ENCODE measurements around the gene HOXD1. TPM values are rescaled to one million over a fixed set of nuclear protein-coding genes. Genes with fewer than 3 reads are reported as not detected.

HOXD1 gene
- total RNA-seq, 1 experiment from 2014 or later, result not detected

DNA sequence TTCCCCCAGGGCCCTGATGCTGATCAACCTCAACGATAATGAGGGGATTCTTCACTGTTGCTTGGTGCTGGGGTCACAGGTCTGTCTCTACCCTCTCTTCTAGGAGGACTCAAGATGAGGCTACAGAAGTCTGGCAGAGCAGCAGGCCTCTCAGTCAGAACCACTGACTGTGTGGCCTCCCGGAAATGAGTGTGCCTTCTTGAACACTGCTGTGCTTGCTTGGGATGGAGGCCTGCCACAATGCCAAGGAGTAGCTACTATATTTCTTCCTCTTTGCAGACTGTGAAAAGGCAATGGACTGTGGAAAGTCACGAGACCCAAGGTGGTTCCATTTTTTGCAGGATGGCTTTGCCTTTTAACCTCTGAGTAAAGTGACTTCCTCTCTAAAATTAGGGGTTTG, 5.8 kb upstream of the HOXD1 start:
- DNase-seq (ENCODE audit: low spot score), result no peak

DNA sequence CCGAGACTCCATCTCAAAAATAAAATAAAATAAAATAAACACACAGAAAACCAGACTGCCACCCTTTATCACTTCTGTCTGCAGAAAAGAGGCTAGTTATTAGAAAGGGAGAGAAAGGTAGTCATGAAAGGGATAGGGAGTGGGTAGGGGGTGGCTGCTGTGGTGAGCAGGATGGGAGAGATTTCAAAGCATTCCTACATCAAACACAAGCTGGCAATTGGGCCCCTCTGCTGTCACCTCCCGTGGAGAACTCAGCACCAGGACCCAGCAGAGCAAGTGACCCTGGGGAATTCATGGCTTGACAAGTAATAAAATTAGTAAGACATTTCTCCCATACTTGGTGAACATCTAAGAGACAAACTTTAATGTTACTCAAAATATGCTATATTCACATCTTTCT, 3.7 kb upstream of the HOXD1 start:
- no peak for DNase-seq (ENCODE audit: low spot score)

DNA sequence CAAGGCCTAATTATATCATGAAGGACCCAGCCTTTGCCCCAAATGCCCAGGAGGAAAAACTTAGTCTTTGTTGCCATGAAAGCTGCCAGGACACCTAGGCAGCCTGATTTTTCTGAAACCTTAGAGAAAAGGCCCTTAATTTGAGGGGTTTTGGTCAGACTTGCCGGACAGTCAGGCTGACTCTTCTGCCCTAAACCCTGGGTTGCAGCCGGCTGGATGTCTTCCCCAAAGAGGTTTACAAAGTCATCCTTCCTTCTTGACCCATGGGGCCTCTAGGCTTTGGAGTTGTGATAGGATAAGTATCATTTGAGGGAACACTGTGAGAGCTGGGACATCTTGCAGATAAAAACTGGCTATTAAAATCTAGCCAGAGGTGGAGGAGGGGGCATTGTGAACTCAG, 2.4 kb upstream of the HOXD1 start:
- DNase-seq (ENCODE audit: low spot score), result no peak

DNA sequence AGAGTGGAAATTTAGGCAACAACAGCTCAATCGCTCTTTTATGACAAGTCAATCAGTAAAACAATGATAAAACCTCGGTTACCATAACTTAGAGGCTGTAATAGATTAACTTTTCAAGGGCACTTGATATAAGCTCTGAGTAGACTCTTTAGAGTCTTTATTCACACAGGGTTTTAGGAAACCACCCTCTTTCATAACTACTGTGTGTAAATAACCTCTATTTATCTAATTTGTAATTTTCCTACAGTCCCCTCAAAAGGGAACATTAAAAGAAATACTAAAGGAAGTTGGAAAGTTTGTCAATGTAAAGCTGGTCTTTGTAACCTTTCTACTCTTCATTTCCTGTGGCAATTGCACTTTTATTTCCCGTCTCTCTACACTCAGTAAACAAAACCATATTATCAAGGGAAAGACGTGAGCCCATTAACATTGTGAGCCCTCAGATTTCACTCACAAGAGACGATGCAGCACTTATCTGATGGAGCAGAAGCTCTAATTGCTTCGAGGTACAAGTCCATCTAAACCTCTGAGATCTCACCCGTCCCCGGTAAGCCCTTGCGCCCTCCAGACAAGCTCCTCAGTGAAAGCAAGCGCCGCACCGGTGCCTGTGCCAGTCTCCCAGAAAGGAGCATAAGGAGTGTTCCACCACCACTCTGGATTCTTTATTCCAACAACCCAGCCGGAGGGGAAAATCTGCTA, 1.1 kb upstream of the HOXD1 start:
- DNase-seq (ENCODE audit: low spot score), result no peak

DNA sequence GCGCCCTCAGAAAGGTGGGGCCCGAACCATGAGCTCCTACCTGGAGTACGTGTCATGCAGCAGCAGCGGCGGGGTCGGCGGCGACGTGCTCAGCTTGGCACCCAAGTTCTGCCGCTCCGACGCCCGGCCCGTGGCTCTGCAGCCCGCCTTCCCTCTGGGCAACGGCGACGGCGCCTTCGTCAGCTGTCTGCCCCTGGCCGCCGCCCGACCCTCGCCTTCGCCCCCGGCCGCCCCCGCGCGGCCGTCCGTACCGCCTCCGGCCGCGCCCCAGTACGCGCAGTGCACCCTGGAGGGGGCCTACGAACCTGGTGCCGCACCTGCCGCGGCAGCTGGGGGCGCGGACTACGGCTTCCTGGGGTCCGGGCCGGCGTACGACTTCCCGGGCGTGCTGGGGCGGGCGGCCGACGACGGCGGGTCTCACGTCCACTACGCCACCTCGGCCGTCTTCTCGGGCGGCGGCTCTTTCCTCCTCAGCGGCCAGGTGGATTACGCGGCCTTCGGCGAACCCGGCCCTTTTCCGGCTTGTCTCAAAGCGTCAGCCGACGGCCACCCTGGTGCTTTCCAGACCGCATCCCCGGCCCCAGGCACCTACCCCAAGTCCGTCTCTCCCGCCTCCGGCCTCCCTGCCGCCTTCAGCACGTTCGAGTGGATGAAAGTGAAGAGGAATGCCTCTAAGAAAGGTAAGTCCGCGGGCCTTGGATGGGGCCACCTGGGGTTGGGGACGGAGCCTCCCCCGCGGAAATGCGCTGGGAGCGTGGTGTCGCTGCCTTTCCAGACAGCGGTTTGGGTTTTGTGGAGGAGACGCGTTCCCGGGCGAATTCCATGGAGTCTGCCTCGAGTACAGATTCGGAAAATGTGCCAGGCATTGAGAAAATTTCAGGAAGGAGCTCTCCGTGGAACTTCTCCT, 559 bp downstream of the HOXD1 start:
- no peak for DNase-seq (ENCODE audit: low spot score)

DNA sequence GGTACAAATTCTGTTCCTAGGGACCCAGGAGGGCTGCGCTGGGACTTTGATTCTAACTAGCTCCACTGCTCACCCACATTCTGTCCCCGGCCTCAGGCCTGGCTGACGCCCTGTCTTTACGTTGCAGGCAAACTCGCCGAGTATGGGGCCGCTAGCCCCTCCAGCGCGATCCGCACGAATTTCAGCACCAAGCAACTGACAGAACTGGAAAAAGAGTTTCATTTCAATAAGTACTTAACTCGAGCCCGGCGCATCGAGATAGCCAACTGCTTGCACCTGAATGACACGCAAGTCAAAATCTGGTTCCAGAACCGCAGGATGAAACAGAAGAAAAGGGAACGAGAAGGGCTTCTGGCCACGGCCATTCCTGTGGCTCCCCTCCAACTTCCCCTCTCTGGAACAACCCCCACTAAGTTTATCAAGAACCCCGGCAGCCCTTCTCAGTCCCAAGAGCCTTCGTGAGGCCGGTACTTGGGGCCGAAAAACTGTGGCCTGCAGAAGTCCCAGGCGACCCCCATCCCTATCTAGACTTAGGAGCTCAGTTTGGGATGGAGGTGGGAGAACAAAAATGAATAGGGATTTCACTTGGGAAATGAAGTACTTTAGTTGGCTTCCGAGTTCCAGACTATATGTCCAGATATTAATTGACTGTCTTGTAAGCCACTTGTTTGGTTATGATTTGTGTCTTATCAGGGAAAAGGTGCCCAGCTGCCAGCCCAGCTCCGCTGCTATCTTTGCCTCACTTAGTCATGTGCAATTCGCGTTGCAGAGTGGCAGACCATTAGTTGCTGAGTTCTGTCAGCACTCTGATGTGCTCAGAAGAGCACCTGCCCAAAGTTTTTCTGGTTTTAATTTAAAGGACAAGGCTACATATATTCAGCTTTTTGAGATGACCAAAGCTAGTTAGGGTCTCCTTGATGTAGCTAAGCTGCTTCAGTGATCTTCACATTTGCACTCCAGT, 1.5 kb downstream of the HOXD1 start:
- DNase-seq (ENCODE audit: low spot score), result no peak

DNA sequence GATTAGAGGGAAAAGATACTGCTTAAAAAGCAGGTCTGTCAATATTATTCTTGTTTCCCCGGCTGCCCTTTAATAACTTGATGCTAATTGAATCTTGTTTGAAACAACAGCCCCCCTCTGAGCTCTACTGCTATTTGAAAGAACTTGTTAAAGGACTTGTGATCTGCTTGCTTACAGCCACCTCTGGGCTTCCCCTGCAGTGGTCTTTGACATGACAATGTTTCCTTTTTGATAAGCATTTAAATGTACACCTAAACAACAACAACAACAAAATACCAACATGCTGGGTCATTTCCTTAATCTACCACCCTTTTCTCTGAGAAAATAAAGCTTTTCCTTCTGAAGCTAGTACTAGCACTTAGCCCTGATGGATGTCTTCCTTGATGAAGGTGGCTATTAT, 3.9 kb downstream of the HOXD1 start:
- DNase-seq (ENCODE audit: low spot score), result no peak

DNA sequence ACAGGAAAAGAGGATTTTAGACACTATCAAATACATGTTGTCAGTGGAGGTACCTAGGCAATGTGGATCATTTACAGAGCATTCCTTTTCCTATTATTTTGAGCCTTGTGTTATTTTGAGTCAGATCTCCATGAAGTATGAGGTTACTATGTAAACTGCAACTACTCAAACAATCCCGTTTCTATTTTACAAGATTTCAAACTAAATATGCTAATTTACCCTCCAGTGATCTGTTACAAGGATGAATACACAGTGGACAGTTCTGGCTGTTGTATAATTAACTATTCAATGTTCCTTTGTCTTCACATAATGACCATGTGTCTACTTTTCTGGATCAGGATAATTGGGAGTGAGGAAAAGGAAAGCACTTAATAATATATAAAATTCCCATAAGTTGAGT, 4.6 kb downstream of the HOXD1 start:
- no peak for DNase-seq (ENCODE audit: low spot score)

DNA sequence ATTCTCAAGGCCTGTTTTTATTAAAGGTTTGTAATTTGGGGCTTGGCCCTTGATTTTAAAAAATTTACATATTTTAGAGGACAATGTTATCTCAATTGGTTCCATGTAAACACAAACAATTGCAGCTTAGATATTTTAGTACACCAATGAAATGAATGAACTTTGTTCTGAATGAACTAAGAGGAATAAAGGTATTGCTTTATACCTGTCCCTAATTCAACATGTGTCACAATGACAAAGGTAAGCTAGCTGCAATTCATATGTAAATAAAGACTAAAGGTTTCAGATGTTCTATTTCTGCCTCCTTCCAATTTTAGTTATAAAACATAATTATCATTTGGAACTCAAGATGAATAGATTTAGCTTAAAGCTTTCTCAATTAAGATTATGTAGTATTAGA, 11.4 kb downstream of the HOXD1 start:
- no peak for DNase-seq (ENCODE audit: low spot score)

DNA sequence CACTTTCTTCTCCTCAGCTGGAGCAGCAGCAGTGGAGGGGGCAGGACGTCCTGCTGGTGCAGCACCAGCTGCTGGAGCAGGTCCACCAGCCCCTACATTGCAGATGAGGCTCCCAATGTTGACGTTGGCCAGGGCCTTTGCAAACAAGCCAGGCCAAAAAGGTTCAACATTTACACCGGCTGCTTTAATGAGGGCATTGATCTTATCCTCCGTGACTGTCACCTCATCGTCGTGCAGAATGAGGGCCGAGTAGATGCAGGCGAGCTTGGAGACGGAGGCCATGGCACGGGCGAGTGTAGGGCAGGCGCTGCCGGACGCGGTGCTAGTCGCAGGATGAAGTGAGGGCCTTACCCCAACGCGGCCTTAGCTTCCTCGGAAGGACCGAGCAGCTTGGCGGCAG, 12.5 kb downstream of the HOXD1 start:
- DNase-seq (ENCODE audit: low spot score), result no peak

DNA sequence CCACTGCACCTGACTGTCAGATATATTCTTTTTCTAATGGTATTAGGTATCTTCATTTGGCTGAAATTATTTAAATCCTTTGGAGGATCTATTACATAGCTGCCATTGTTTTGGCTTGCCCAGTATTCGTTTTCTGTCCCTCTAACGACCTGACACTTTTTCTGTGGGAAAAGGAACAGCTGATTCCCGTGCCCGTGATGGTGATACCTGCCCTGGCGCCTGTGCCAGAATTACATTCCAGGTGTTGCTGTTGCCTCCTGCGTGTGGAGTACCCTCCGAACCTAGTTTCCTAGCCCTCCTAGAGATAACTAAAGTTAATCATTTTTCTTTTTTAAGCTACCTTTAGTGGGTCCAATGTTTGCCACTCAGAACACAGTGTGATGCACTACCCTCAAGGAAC, 14.0 kb downstream of the HOXD1 start:
- DNase-seq (ENCODE audit: low spot score), result no peak

DNA sequence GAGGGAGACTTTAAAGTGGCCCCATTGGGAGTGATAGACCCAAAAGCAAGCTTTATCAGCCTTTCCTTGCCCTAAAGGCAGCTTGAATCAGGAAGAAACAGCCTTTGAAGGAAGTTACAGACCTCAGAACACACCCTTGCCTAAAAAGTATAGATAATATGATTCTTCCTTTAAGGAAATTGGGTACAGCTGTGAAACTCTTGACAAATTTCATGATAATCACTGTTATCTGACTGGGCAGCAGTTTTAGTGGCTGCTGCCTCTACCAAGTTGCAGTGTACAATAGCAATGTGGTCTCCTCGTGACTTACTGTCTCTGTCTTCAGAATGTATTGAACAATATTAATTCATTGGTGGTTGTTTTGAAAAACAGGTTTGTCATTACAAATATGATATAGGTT, 16.7 kb downstream of the HOXD1 start:
- DNase-seq (ENCODE audit: low spot score), result no peak

DNA sequence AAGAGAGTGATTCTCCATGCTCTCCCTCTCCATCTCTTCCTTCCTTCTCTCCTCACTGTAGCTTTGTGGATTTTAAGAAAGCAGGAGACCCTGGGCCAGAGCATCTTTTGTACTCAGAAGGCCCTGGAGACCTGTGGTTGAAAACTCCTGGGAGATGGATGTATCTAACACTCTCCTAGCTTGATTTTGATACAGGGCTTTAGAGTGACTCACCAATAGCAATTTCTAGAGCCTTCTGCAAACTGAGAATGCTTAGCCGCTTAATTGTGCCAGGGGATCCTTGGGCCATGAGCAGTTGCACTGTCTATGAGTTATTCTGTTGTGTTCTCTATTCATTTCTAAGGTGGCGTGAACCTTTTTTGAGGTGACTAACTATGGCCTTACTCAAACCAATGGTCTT, 17.7 kb downstream of the HOXD1 start:
- no peak for DNase-seq (ENCODE audit: low spot score)

DNA sequence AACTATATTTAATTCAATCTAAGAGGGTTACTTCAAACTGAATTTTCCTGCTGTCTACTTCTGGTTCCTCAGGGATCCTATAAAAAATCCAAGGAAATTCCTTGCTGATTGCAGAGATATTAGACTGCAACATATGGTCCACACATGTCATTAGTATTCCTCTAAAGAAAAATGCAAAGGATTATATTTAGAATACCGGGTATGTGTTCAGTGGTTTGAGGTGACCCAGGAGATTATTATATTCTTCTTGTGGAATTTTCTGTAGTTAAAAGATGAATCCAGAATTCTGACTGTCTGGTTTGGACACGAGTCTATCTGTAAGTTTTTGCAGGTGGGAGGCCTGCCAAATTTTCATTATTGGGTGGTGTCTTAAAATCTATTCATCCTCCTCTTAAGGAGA, 18.2 kb downstream of the HOXD1 start:
- DNase-seq (ENCODE audit: low spot score), result no peak

DNA sequence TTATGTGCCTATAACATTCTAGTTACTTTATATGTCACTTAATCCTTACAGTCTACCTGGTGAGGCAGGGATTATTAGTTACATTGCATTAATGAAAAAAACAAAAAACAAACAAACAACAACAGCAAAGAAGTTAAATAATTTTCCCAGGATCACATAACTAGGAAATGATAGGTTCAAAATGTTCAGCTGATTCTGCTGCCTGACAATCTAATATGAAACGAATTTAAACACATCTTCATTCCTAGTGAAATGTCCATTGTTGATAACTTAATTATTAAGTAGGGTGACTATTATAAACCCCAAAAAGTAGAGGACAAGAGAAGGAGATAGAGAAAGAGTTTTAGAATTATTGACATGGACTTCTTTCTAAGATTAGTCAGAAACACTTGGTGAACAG, 22.6 kb downstream of the HOXD1 start:
- no peak for DNase-seq (ENCODE audit: low spot score)

DNA sequence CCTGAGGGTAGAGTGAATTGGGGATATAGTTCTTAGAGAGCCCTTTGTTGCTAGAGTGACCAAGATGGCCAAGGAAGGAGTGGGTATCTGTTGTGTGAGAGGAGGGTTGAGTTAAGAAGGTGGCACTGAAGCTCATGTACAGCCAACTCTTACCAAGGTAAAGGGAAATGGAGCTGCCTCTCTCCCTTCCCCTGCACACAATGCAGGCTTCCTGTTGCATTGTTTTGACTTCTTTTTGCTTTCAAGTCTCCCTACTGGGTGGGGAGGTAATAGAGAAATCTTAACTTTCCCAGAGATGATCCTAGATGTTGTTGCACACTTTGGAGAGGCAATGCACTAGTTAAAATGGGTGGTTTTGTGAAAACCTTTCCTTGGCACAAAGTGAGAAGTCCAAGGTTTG, 23.8 kb downstream of the HOXD1 start:
- DNase-seq (ENCODE audit: low spot score), result no peak

DNA sequence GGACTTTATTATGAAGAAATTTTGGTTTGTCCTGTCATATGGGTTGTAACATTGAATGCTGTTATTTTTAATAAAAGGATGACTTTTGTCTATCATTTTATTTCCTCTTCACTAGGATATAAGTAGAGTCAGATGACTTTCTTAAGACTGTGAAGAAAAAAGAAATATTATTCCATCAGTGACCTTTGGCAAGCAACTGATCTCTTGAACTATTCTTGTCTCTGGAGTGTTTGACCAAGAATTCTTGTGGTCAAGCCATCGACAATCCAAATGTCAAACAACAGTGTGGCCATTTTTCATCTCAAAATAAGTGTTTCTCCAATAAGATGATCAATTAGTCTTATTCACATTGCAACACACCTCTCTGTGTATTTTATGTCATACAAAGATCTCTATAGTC, 24.9 kb downstream of the HOXD1 start:
- DNase-seq (ENCODE audit: low spot score), result no peak

DNA sequence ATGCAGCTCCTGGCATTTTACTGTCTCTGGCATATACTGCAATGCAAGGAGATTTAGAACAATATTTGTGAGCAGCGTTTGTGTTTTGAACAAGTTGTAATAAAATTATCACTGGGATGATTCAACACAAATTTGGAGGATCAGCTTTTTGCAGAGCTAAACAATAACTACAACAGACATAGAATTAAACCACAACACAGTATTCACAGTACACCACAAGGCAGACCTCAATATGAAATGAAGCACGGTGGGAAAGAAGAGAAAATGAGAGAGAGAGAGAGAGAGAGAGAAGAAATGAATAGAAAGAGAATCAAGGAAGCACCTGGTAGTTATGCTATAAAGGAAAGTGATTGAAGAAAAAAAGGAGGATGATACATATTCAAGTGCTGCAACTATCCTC, 39.4 kb downstream of the HOXD1 start:
- DNase-seq (ENCODE audit: low spot score), result no peak

DNA sequence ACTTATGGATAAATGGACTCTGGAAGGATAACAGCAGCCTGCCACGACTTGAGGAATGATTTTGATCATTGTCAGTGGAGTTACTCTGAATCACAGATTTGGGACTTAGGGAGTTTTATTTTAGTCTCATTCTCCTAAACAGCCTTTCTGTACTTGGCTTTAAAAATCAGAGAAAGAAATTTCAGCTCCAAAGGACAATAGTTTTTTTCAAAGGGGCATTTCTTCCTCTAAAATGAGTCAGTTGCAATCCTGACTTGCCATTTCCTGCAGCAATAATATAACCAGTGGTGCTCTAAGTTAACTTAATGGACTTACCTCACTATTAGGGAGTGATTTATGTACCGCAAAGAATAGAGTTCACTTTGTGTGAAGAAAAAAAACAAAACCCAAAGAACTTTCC, 45.7 kb downstream of the HOXD1 start:
- DNase-seq (ENCODE audit: low spot score), result no peak

DNA sequence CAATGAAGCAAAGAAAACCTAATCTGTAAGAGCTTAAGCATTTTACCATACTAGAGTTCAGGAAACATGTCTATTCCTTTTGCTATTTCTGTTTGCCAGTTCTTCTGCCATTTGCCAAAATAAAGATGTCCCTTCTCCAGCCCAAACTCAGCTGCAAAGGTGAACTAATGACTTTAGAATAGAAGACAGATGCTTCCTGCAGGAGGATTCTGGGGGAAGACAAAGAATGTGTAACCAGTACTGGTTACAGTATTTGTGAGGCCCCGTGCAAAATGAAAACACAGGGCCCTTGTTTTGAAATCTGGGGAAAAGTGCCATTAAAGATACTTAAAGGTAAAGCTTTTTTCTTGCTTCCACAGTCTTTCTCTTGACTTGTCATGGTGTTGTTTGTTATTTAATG, 46.5 kb downstream of the HOXD1 start:
- DNase-seq (ENCODE audit: low spot score), result no peak

DNA sequence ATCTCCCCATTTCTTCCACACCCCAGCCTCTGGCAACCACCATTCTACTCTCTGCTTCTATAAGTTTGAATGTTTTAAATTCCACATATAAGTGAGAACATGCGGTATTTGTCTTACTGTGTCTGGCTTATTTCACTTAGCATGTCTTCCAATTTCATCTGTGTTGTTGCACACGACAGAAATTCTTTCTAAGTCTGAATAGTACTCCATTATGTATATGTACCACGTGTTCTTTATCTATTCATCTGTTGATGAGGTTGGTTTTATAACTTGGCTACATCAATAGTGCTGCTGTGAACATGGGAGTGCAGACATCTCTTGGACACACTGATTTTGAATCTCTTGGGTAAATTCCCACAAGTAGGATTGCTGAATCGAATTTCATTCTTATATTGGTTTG, 49.0 kb downstream of the HOXD1 start:
- no peak for DNase-seq (ENCODE audit: low spot score)

DNA sequence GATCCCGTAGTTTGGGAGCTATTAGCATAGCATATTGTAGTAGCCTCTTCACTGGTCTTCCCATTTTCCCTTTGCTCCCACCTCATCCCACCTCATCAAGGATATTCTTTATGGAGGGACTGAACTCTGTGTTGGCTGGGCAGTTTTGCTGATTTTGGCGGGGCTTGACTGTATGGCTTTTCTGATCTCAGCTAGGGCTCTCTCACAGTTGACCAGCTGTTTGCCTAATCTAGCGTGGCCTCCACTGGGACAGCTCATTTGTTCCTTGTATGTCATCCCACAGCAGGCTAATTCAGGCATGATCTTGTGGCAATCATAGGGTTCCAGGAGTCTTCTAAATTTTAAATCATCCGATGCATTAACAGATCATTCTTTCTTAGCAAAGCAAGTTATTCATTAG, 50.6 kb downstream of the HOXD1 start:
- no peak for DNase-seq (ENCODE audit: low spot score)

All from HT-29 (cell line).